Fibroblast of lung (primary cell): ENCODE results near the gene FBN3.

ENCODE experiments used
- CTCF ChIP-seq, 2 donors: IDR thresholded peaks in 1 of 2; conservative IDR thresholded peaks in 1 of 2; 1 replicate in 1 of 2; 2 replicates in 1 of 2; pipeline ENCODE4 v1.5.1; 2011 to 2012; ENCODE audit warnings: low read length in 2 of 2, control low read depth in 1 of 2, inconsistent platforms in 1 of 2, low read depth in 1 of 2, mild to moderate bottlenecking in 1 of 2
- EZH2 ChIP-seq: IDR thresholded peaks from 2 replicates; pipeline ENCODE4 v1.5.1; 2012; ENCODE audit warnings: low read length, control low read depth, mild to moderate bottlenecking; ENCODE audit errors: missing control alignments

- no peak for TF ChIP-seq CTCF (conservative IDR thresholded peaks at IDR 0.05 in 1 of 2, IDR thresholded peaks at IDR 0.05 in 1 of 2; ENCODE audit: low read depth in 1 of 2, low read length in 2 of 2)
- TF ChIP-seq EZH2 = no peak
These were observed 5.9 kb upstream of the FBN3 start for GRCh38 chr19:8155318-8155717.
